Mucosa of descending colon (tissue), 3 donors: ENCODE measurements around the gene KLHL1. TPM values are rescaled to one million over a fixed set of nuclear protein-coding genes. Genes with fewer than 3 reads are reported as not detected.

Experiments
- ATAC-seq: fragments of 200-7000 bp; cut with Tn5 transposase; one replicate; pipeline ENCODE4 v1.9.1; 2020; ENCODE audit warnings: mild to moderate bottlenecking, moderate library complexity
- DNase-seq, 3 donors: peaks; one replicate each; pipeline ENCODE4 v3.0.0-alpha.2; 2020
- H3K36me3 ChIP-seq: fragments of 200-600 bp; one replicate; pipeline ENCODE4 v1.8.0; 2021; ENCODE audit warnings: low read depth, mild to moderate bottlenecking
- H3K4me1 ChIP-seq: fragments of 200-600 bp; one replicate; pipeline ENCODE4 v1.8.0; 2021; ENCODE audit warnings: low read depth, mild to moderate bottlenecking
- H3K4me3 ChIP-seq: fragments of 200-600 bp; one replicate; pipeline ENCODE4 v1.8.0; 2021; ENCODE audit warnings: mild to moderate bottlenecking
- H3K9me3 ChIP-seq: fragments of 200-600 bp; one replicate; pipeline ENCODE4 v1.8.0; 2021; ENCODE audit warnings: mild to moderate bottlenecking
- CTCF ChIP-seq: fragments of 200-600 bp; IDR thresholded peaks from one replicate; pipeline ENCODE4 v1.8.0; 2022; ENCODE audit warnings: antibody characterized with exemption, mild to moderate bottlenecking
- intact Hi-C, 2 donors: fragments of 100-400 bp; cut with DNase I in 1 of 2; cut with micrococcal nuclease in 1 of 2; formaldehyde crosslinking; loops; one replicate each; pipeline versions ENCODE4 v1.11.0 to v1.11.1; 2022; cut with DNase I, micrococcal nuclease
- total RNA-seq, 3 donors: library from RNA; stranded (reverse); fragmentation: NEBNext Ultra II Directional in 2 of 3; extraction: Animal tissue kit (Norgen Biotek cat#: 25700) in 2 of 3; gene quantifications; one replicate each; pipeline versions ENCODE4 v1.2.1 to v1.2.4, GENCODE V29; 2021 to 2023
- donor health status: DM: no; HTN: no; CAD: no; lungs with moderate emphysema.
- donor health status: DM: no; HTN: no; CAD: no.
- donor health status: DM: no; HTN: yes; CAD: no.

The KLHL1 gene
- total RNA-seq, 3 donors from 2014 or later = 0.25 TPM; not detected in 2

- DNase-seq (no peak), ATAC-seq (no peak)
- no peaks in the 10 kb centered on the region for H3K9me3 ChIP-seq
- intact Hi-C loops = no loop called here
- no peak for TF ChIP-seq CTCF
- H3K4me1 ChIP-seq = peaks cover 4% of the 10 kb centered on the region
- H3K4me3 ChIP-seq = no peak overlapping the region
- no peaks in the 10 kb centered on the region for H3K36me3 ChIP-seq
Measured at GRCh38 chr13:69737129-69737935, 370.9 kb downstream of the KLHL1 start.

- peaks cover 8% of the 10 kb centered on the region for H3K4me1 ChIP-seq
Measured at GRCh38 chr13:69721631-69722030, 386.6 kb downstream of the KLHL1 start.

GRCh38 chr13:69720278-69720983 is 387.8 kb downstream of the KLHL1 start:
- intact Hi-C loops = no loop called here
- no peaks in the 10 kb centered on the region for H3K36me3 ChIP-seq
- TF ChIP-seq CTCF = no peak
- H3K4me3 ChIP-seq = no peak overlapping the region
- no peaks in the 10 kb centered on the region for H3K9me3 ChIP-seq
- peaks cover 8% of the 10 kb centered on the region for H3K4me1 ChIP-seq
- peak; percentile 97 for ATAC-seq
- peak in 2 of 3 donors; percentile 31 to 45 for DNase-seq

More at GRCh38 chr13:69721631-69722030, 386.6 kb downstream of the KLHL1 start:
- no peak for TF ChIP-seq CTCF
- ATAC-seq (no peak), DNase-seq (no peak)
- no peaks in the 10 kb centered on the region for H3K36me3 ChIP-seq
- intact Hi-C loops = no loop called here
- H3K9me3 ChIP-seq = no peaks in the 10 kb centered on the region
- H3K4me3 ChIP-seq = no peak overlapping the region

GRCh38 chr13:69706807-69707206 is 401.4 kb downstream of the KLHL1 start:
- intact Hi-C loops = no loop called here

GRCh38 chr13:69704311-69704710 is 403.9 kb downstream of the KLHL1 start:
- DNase-seq (no peak), ATAC-seq (no peak)
- intact Hi-C loops = no loop called here
- Histone ChIP-seq H3K36me3 (no peaks in the 10 kb centered on the region), H3K9me3 (no peaks in the 10 kb centered on the region), H3K4me3 (no peak overlapping the region), H3K4me1 (no peaks in the 10 kb centered on the region)
- no peak for TF ChIP-seq CTCF

More at GRCh38 chr13:69706807-69707206, 401.4 kb downstream of the KLHL1 start:
- peak; percentile 59 for ATAC-seq
- no peak for TF ChIP-seq CTCF
- Histone ChIP-seq H3K9me3 (no peaks in the 10 kb centered on the region), H3K36me3 (no peaks in the 10 kb centered on the region), H3K4me1 (no peaks in the 10 kb centered on the region), H3K4me3 (no peak overlapping the region)
- DNase-seq = no peak
